K562 (cell line): Measurements from ENCODE around the gene TMEM120A. TPM values are rescaled to one million over a fixed set of nuclear protein-coding genes. Genes with fewer than 3 reads are reported as not detected.

ENCODE experiments used
- ATF7 ChIP-seq: fragments of 450-650 bp; IDR thresholded peaks from 2 replicates; pipeline ENCODE4 v1.7.1; 2014; ENCODE audit warnings: mild to moderate bottlenecking, moderate library complexity
- EHMT2 ChIP-seq: fragments of 450-650 bp; IDR thresholded peaks from 2 replicates; pipeline ENCODE4 v1.6.1; 2018; ENCODE audit warnings: antibody characterized with exemption
- ELF1 ChIP-seq: fragments of 200-800 bp; sonication (Bioruptor generic); IDR thresholded peaks from 2 replicates; pipeline ENCODE4 v1.6.1; 2016; ENCODE audit warnings: missing genetic modification characterization, missing compliant biosample characterization
- EP400 ChIP-seq: fragments of 450-650 bp; IDR thresholded peaks from 2 replicates; pipeline ENCODE4 v1.6.1; 2017; ENCODE audit warnings: antibody characterized with exemption, mild to moderate bottlenecking, moderate library complexity
- FOXA3 ChIP-seq, 2 experiments: fragments of 450-650 bp in 1 of 2; sonication (generic) in 1 of 2; formaldehyde crosslinking; IDR thresholded peaks in 1 of 2; conservative IDR thresholded peaks in 1 of 2; 2 replicates each; pipeline versions ENCODE4 v1.4.0 to v1.8.0; 2020 to 2022; ENCODE audit warnings: mild to moderate bottlenecking in 2 of 2, missing genetic modification reagents in 1 of 2
- HSF4 ChIP-seq: fragments of 250-450 bp; sonication (Bioruptor Pico); IDR thresholded peaks from 2 replicates; pipeline ENCODE4 v2.1.2; 2022; ENCODE audit warnings: mild to moderate bottlenecking, moderate library complexity, borderline replicate concordance
- IRF2 ChIP-seq: sonication (generic); formaldehyde crosslinking; IDR thresholded peaks from 2 replicates; pipeline ENCODE4 v1.8.1; 2022; ENCODE audit warnings: mild to moderate bottlenecking, missing genetic modification reagents
- KLF13 ChIP-seq: fragments of 450-650 bp; IDR thresholded peaks from 2 replicates; pipeline ENCODE4 v1.6.1; 2016; ENCODE audit warnings: missing genetic modification characterization, low read depth, mild to moderate bottlenecking, missing compliant biosample characterization, moderate library complexity, borderline replicate concordance
- SMAD3 ChIP-seq: fragments of 450-650 bp; formaldehyde crosslinking; conservative IDR thresholded peaks from 2 replicates; pipeline ENCODE4 v1.4.0; 2020; ENCODE audit warnings: mild to moderate bottlenecking
- SMARCE1 ChIP-seq: fragments of 450-650 bp; IDR thresholded peaks from 2 replicates; pipeline ENCODE4 v1.7.1; 2016; ENCODE audit warnings: mild to moderate bottlenecking
- SREBF1 ChIP-seq: fragments of 150-350 bp; IDR thresholded peaks from 2 replicates; pipeline ENCODE4 v1.6.1; 2014; ENCODE audit warnings: antibody characterized with exemption, low read depth, low read length, borderline replicate concordance
- ZEB2 ChIP-seq: fragments of 450-650 bp; IDR thresholded peaks from 2 replicates; pipeline ENCODE4 v1.6.1; 2016
- ZNF436 ChIP-seq: fragments of 250-450, 450-650 bp; sonication (Bioruptor Pico); formaldehyde crosslinking; IDR thresholded peaks from 2 replicates; pipeline ENCODE4 v1.7.0; 2020; ENCODE audit warnings: mild to moderate bottlenecking
- ZNF445 ChIP-seq: fragments of 250-450 bp; sonication (Bioruptor Pico); IDR thresholded peaks from 2 replicates; pipeline ENCODE4 v1.4.0; 2020; ENCODE audit warnings: low read depth, mild to moderate bottlenecking, moderate library complexity
- polyA plus RNA-seq, 8 experiments: library from polyadenylated mRNA; depleted of rRNA in 4 of 8; stranded (reverse) in 5 of 8; unstranded in 3 of 8; fragments of >200 nt; fragmentation: Nextera tagmentation in 2 of 8; fragmentation: Illumina TruSeq in 1 of 8; extraction: Ambion mirVana in 2 of 8; extraction: Trizol in 1 of 8; gene quantifications; 2 replicates each; pipeline versions ENCODE4 v1.2.1 to v1.2.3, GENCODE V29; 2011 to 2014; ENCODE audit warnings: inconsistent platforms in 1 of 8, missing spikeins in 1 of 8
- total RNA-seq, 7 experiments: library from RNA; depleted of rRNA in 6 of 7; stranded (reverse); fragments of >200 nt in 6 of 7; fragmentation: Illumina TruSeq in 2 of 7; extraction: Trizol in 2 of 7; gene quantifications; 2 replicates each; pipeline versions ENCODE4 v1.2.1 to v1.2.3, GENCODE V29; 2011 to 2021; ENCODE audit warnings: low replicate concordance in 1 of 7
- TF ChIP-seq, protein P1 (sequence below): fragments of 450-650 bp; IDR thresholded peaks from 2 replicates; pipeline ENCODE4 v1.6.1; 2016; ENCODE audit warnings: low read depth
- TF ChIP-seq, protein P2 (sequence below), 2 experiments: fragments of 450-650 bp in 1 of 2; IDR thresholded peaks; 2 replicates each; pipeline ENCODE4 v1.6.1; 2011 to 2017; ENCODE audit warnings: low read depth in 2 of 2, antibody characterized with exemption in 1 of 2, borderline replicate concordance in 1 of 2, low read length in 1 of 2, mild to moderate bottlenecking in 1 of 2, mixed read lengths in 1 of 2; ENCODE audit not compliant: control insufficient read depth in 1 of 2

TMEM120A gene
- total and polyA plus RNA-seq, 9 of the 15 experiments (the other 6 are each of a cell fraction or from before 2014, with no cell fraction given): 2.3 to 90.2 (median 22.9) TPM

DNA sequence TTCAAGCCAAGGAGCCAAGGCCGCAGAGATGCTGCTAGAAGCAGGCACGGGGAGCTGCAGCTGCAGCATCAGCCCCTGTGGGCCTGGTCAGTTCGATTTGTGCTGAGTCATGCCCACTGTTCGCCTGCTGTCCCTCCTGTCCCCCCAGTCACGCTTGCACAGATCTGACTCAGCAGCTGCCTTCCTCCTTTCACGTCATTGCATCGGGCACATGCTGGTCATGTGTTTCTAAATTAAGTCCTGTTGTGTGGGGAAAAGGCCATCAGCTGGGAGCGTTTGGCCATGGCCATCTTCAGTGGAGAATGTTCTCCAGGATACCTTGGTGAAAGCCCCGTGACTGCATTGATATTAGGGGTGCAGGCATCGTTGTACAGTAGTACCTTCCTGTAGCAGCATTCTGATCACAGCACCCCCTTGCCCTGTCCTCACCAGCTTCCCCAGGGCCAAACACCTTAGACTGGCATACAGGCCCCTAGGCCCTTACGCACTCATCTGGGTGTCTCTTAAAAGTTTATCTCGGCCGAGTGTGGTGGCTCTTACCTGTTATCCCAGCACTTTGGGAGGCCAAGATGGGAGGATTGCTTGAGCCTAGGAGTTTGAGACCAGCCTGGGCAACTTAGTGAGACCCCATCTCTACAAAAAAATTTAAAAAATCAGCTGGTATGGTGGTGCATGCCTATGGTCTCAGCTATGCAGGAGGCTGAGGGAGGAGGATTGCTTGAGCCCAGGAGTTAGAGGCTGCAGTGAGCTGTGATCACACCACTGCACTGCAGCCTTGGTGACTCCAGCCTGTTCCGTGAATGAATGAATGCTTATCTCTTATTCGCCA lies 56.2 kb downstream of the TMEM120A start (continued):
- TF ChIP-seq ZNF445 (CRISPR knock-in tag) (no peak), EP400 (peak; percentile 97), FOXA3 (CRISPR knock-in tag; conservative IDR thresholded peaks at IDR 0.05 in 1 of 2, IDR thresholded peaks at IDR 0.05 in 1 of 2) (no peak), IRF2 (CRISPR knock-in tag) (no peak), KLF13 (tag) (peak; percentile 40; the same call in 1 of the 2 replicates), EHMT2 (peak; percentile 57; the same call in 1 of the 2 replicates), ELF1 (tag) (no peak; the same call in 1 of the 2 replicates), SMARCE1 (peak; percentile 93), SREBF1 (no peak), ZEB2 (0 out of 2 replicates have a peak, but pooled peaks have one; percentile 46), HSF4 (peak; percentile 74; the same call in 1 of the 2 replicates), SMAD3 (0 out of 2 replicates have a peak, but pooled peaks have one; percentile 53), ATF7 (peak; percentile 93), ZNF436 (CRISPR knock-in tag) (no peak)
- TF ChIP-seq, protein P1, sequence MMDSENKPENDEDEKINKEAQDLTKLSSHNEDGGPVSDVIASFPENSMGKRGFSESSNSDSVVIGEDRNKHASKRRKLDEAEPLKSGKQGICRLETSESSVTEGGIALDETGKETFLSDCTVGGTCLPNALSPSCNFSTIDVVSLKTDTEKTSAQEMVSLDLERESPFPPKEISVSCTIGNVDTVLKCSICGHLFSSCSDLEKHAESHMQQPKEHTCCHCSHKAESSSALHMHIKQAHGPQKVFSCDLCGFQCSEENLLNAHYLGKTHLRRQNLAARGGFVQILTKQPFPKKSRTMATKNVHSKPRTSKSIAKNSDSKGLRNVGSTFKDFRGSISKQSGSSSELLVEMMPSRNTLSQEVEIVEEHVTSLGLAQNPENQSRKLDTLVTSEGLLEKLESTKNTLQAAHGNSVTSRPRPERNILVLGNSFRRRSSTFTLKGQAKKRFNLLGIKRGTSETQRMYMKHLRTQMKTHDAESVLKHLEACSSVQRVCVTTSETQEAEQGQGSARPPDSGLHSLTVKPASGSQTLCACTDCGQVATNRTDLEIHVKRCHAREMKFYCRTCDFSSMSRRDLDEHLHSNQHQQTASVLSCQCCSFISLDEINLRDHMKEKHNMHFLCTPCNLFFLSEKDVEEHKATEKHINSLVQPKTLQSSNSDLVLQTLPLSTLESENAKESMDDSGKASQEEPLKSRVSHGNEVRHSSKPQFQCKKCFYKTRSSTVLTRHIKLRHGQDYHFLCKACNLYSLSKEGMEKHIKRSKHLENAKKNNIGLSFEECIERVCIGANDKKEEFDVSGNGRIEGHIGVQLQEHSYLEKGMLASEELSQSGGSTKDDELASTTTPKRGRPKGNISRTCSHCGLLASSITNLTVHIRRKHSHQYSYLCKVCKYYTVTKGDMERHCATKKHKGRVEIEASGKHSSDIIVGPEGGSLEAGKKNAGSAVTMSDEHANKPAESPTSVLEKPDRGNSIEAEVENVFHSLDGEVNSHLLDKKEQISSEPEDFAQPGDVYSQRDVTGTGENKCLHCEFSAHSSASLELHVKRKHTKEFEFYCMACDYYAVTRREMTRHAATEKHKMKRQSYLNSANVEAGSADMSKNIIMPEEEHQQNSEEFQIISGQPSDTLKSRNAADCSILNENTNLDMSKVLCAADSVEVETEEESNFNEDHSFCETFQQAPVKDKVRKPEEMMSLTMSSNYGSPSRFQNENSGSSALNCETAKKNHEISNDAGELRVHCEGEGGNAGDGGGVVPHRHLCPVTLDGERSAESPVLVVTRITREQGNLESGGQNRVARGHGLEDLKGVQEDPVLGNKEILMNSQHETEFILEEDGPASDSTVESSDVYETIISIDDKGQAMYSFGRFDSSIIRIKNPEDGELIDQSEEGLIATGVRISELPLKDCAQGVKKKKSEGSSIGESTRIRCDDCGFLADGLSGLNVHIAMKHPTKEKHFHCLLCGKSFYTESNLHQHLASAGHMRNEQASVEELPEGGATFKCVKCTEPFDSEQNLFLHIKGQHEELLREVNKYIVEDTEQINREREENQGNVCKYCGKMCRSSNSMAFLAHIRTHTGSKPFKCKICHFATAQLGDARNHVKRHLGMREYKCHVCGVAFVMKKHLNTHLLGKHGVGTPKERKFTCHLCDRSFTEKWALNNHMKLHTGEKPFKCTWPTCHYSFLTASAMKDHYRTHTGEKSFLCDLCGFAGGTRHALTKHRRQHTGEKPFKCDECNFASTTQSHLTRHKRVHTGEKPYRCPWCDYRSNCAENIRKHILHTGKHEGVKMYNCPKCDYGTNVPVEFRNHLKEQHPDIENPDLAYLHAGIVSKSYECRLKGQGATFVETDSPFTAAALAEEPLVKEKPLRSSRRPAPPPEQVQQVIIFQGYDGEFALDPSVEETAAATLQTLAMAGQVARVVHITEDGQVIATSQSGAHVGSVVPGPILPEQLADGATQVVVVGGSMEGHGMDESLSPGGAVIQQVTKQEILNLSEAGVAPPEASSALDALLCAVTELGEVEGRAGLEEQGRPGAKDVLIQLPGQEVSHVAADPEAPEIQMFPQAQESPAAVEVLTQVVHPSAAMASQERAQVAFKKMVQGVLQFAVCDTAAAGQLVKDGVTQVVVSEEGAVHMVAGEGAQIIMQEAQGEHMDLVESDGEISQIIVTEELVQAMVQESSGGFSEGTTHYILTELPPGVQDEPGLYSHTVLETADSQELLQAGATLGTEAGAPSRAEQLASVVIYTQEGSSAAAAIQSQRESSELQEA: no peak
- TF ChIP-seq, protein P2, sequence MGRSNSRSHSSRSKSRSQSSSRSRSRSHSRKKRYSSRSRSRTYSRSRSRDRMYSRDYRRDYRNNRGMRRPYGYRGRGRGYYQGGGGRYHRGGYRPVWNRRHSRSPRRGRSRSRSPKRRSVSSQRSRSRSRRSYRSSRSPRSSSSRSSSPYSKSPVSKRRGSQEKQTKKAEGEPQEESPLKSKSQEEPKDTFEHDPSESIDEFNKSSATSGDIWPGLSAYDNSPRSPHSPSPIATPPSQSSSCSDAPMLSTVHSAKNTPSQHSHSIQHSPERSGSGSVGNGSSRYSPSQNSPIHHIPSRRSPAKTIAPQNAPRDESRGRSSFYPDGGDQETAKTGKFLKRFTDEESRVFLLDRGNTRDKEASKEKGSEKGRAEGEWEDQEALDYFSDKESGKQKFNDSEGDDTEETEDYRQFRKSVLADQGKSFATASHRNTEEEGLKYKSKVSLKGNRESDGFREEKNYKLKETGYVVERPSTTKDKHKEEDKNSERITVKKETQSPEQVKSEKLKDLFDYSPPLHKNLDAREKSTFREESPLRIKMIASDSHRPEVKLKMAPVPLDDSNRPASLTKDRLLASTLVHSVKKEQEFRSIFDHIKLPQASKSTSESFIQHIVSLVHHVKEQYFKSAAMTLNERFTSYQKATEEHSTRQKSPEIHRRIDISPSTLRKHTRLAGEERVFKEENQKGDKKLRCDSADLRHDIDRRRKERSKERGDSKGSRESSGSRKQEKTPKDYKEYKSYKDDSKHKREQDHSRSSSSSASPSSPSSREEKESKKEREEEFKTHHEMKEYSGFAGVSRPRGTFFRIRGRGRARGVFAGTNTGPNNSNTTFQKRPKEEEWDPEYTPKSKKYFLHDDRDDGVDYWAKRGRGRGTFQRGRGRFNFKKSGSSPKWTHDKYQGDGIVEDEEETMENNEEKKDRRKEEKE (IDR thresholded peaks at IDR 0.05; ENCODE audit: borderline replicate concordance in 1 of 2, control insufficient read depth in 1 of 2, low read depth in 2 of 2, low read length in 1 of 2): no peak
